ENCODE results near the gene TMED1. TPM values are rescaled to one million over a fixed set of nuclear protein-coding genes. Genes with fewer than 3 reads are reported as not detected.
A peak's percentile ranks its signal among the peaks of the same experiment; 100 is the strongest.

TMED1 gene
- total and polyA plus RNA-seq, 7 experiments from 2014 or later = 7.6 to 21.7 (median 11.4) TPM

- Histone ChIP-seq H3K27ac (ENCODE audit: low read depth, low read length) (no peak overlapping the region), H3K9me3 (ENCODE audit: control insufficient read depth in 2 of 3, low read length in 3 of 3) (no peaks in the 10 kb centered on the region), H3K36me3 (ENCODE audit: control insufficient read depth in 2 of 3, insufficient read depth in 3 of 3, low read length in 3 of 3) (no peaks in the 10 kb centered on the region), H3K27me3 (ENCODE audit: control insufficient read depth in 2 of 2, insufficient read depth in 2 of 2, low read length in 2 of 2) (no peaks in the 10 kb centered on the region), H3K4me3 (ENCODE audit: low read length) (no peak overlapping the region), H3K4me1 (ENCODE audit: control insufficient read depth in 2 of 2, insufficient read depth in 2 of 2, low read length in 2 of 2) (peaks cover 7 to 11% of the 10 kb centered on the region in 2 donors)
- H3K9me3 Mint-ChIP-seq = peaks cover 0 to 3% (median 0%) of the 10 kb centered on the region in 11 donors
- ChIA-PET CTCF (interaction anchor here (2.6 to 3.3 kb wide), 2 partner anchors 12 to 149 kb away, joined by 7 to 39 read pairs; partner anchors contain the start of gene DNM2), POLR2A (interaction anchor here (0.6 to 1.1 kb wide), 2 partner anchors 30 to 31 kb away, joined by 4 to 5 read pairs; partner anchors contain the start of gene TMED1)
- peaks cover 11 to 35% (median 20%) of the 10 kb centered on the region in 7 donors for H3K4me1 Mint-ChIP-seq
- no peak overlapping the region for H3K4me3 Mint-ChIP-seq
- H3K36me3 Mint-ChIP-seq = no peaks in the 10 kb centered on the region
- no peak for ATAC-seq
- intact Hi-C loops (cut with micrococcal nuclease) = no loop called here
- no peak overlapping the region for H3K27ac Mint-ChIP-seq
- H3K27me3 Mint-ChIP-seq = no peaks in the 10 kb centered on the region
- DNase-seq = no peak
Observed at GRCh38 chr19:10866495-10866894, 30.5 kb upstream of the TMED1 start.

GRCh38 chr19:10864538-10864899 is 28.5 kb upstream of the TMED1 start:
- no peak overlapping the region for H3K4me3 ChIP-seq (ENCODE audit: low read length)
- peaks cover 0 to 3% (median 0%) of the 10 kb centered on the region in 11 donors for H3K9me3 Mint-ChIP-seq
- H3K36me3 ChIP-seq (ENCODE audit: control insufficient read depth in 2 of 3, insufficient read depth in 3 of 3, low read length in 3 of 3) = no peaks in the 10 kb centered on the region
- H3K4me1 ChIP-seq (ENCODE audit: control insufficient read depth in 2 of 2, insufficient read depth in 2 of 2, low read length in 2 of 2) = peaks cover 4 to 7% of the 10 kb centered on the region in 2 donors
- H3K27me3 Mint-ChIP-seq = no peaks in the 10 kb centered on the region
- no peaks in the 10 kb centered on the region for H3K36me3 Mint-ChIP-seq
- ChIA-PET POLR2A (interaction anchor here (0.8 to 2.3 kb wide), 4 partner anchors 26 to 147 kb away, joined by 3 to 13 read pairs (median 5); partner anchors contain the start of genes DNM2 and TMED1), CTCF (interaction anchor here (0.6 to 3.3 kb wide), 28 partner anchors 8 to 654 kb away, joined by 3 to 39 read pairs (median 4); partner anchors contain the start of genes DNM2, QTRT1 and TMED1)
- H3K4me1 Mint-ChIP-seq = peaks cover 11 to 28% (median 15%) of the 10 kb centered on the region in 7 donors
- peak overlapping the region in 3 of 10 donors; percentile 3 to 53 (median 30) for H3K4me3 Mint-ChIP-seq
- no peaks in the 10 kb centered on the region for H3K27me3 ChIP-seq (ENCODE audit: control insufficient read depth in 2 of 2, insufficient read depth in 2 of 2, low read length in 2 of 2)
- peak overlapping the region in 8 of 9 donors; percentile 3 to 80 (median 42) for H3K27ac Mint-ChIP-seq
- peak; percentile 90 for ATAC-seq
- H3K27ac ChIP-seq (ENCODE audit: low read depth, low read length) = no peak overlapping the region
- H3K9me3 ChIP-seq (ENCODE audit: control insufficient read depth in 2 of 3, low read length in 3 of 3) = no peaks in the 10 kb centered on the region
- peak; percentile 54 to 82 (median 70) for DNase-seq
- intact Hi-C loops (cut with micrococcal nuclease) = loop anchor here (1.0 to 5.0 kb wide), 5 partner anchors 28 to 382 kb away; partner anchors contain the start of genes QTRT1 (in 1 of the 2) and TMED1 (in 1 of the 2)

- H3K27ac Mint-ChIP-seq = peak overlapping the region in 3 of 9 donors; percentile 21 to 59 (median 47)
- no peaks in the 10 kb centered on the region for H3K36me3 ChIP-seq (ENCODE audit: control insufficient read depth in 2 of 3, insufficient read depth in 3 of 3, low read length in 3 of 3)
- no peak for DNase-seq
- no peak overlapping the region for H3K4me3 ChIP-seq (ENCODE audit: low read length)
- H3K36me3 Mint-ChIP-seq = peaks cover 0 to 3% (median 0%) of the 10 kb centered on the region in 5 donors
- no peak overlapping the region for H3K27ac ChIP-seq (ENCODE audit: low read depth, low read length)
- H3K9me3 Mint-ChIP-seq = peaks cover 0 to 3% (median 0%) of the 10 kb centered on the region in 11 donors
- peak; percentile 39 for ATAC-seq
- no peaks in the 10 kb centered on the region for H3K27me3 Mint-ChIP-seq
- no peak overlapping the region for H3K4me3 Mint-ChIP-seq
- POLR2A ChIA-PET = interaction anchor here (0.7 to 2.3 kb wide), 3 partner anchors 27 to 164 kb away, joined by 4 to 13 read pairs (median 6); partner anchors contain the start of genes DNM2 and TMED1
- intact Hi-C loops (cut with micrococcal nuclease) = loop anchor here in 1 of 2 donors (5.0 kb wide), 1 partner anchor 381 kb away; no protein-coding TSS in a partner anchor
- CTCF ChIA-PET = interaction anchor here (0.6 to 3.3 kb wide), 8 partner anchors 9 to 145 kb away, joined by 3 to 39 read pairs (median 6); partner anchors contain the start of genes DNM2 and TMED1
- peaks cover 4 to 7% of the 10 kb centered on the region in 2 donors for H3K4me1 ChIP-seq (ENCODE audit: control insufficient read depth in 2 of 2, insufficient read depth in 2 of 2, low read length in 2 of 2)
- H3K4me1 Mint-ChIP-seq = peaks cover 11 to 24% (median 15%) of the 10 kb centered on the region in 7 donors
- H3K27me3 ChIP-seq (ENCODE audit: control insufficient read depth in 2 of 2, insufficient read depth in 2 of 2, low read length in 2 of 2) = no peaks in the 10 kb centered on the region
- H3K9me3 ChIP-seq (ENCODE audit: control insufficient read depth in 2 of 3, low read length in 3 of 3) = no peaks in the 10 kb centered on the region
Observed at GRCh38 chr19:10863107-10863717, 27.2 kb upstream of the TMED1 start.

- CTCF ChIA-PET = interaction anchor here (0.6 to 2.3 kb wide), 3 partner anchors 17 to 113 kb away, joined by 3 to 15 read pairs (median 7); partner anchors contain the start of gene TMED1
- Mint-ChIP-seq H3K27ac (peak overlapping the region in 2 of 9 donors; percentile 15 to 59), H3K4me1 (peaks cover 11 to 20% (median 15%) of the 10 kb centered on the region in 7 donors), H3K27me3 (no peaks in the 10 kb centered on the region), H3K9me3 (peaks cover 0 to 3% (median 0%) of the 10 kb centered on the region in 11 donors), H3K36me3 (peaks cover 0 to 3% (median 0%) of the 10 kb centered on the region in 5 donors), H3K4me3 (no peak overlapping the region)
- Histone ChIP-seq H3K4me3 (ENCODE audit: low read length) (no peak overlapping the region), H3K9me3 (ENCODE audit: control insufficient read depth in 2 of 3, low read length in 3 of 3) (no peaks in the 10 kb centered on the region), H3K4me1 (ENCODE audit: control insufficient read depth in 2 of 2, insufficient read depth in 2 of 2, low read length in 2 of 2) (peaks cover 4 to 7% of the 10 kb centered on the region in 2 donors), H3K36me3 (ENCODE audit: control insufficient read depth in 2 of 3, insufficient read depth in 3 of 3, low read length in 3 of 3) (no peaks in the 10 kb centered on the region), H3K27ac (ENCODE audit: low read depth, low read length) (no peak overlapping the region), H3K27me3 (ENCODE audit: control insufficient read depth in 2 of 2, insufficient read depth in 2 of 2, low read length in 2 of 2) (no peaks in the 10 kb centered on the region)
- intact Hi-C loops (cut with micrococcal nuclease) = loop anchor here in 1 of 2 donors (5.0 kb wide), 1 partner anchor 380 kb away; no protein-coding TSS in a partner anchor
- POLR2A ChIA-PET = interaction anchor here (0.7 kb wide), 1 partner anchor 163 kb away, joined by 4 read pairs; no protein-coding TSS in a partner anchor
- ATAC-seq (no peak), DNase-seq (no peak)
Observed at GRCh38 chr19:10862561-10863106, 26.6 kb upstream of the TMED1 start.

GRCh38 chr19:10861103-10861651 is 25.2 kb upstream of the TMED1 start:
- Histone ChIP-seq H3K4me3 (ENCODE audit: low read length) (no peak overlapping the region), H3K4me1 (ENCODE audit: control insufficient read depth in 2 of 2, insufficient read depth in 2 of 2, low read length in 2 of 2) (peaks cover 4 to 7% of the 10 kb centered on the region in 2 donors), H3K27ac (ENCODE audit: low read depth, low read length) (no peak overlapping the region), H3K27me3 (ENCODE audit: control insufficient read depth in 2 of 2, insufficient read depth in 2 of 2, low read length in 2 of 2) (no peaks in the 10 kb centered on the region), H3K36me3 (ENCODE audit: control insufficient read depth in 2 of 3, insufficient read depth in 3 of 3, low read length in 3 of 3) (no peaks in the 10 kb centered on the region), H3K9me3 (ENCODE audit: control insufficient read depth in 2 of 3, low read length in 3 of 3) (no peaks in the 10 kb centered on the region)
- DNase-seq (peak in 1 of 9 donors; percentile 19), ATAC-seq (peak; percentile 68)
- intact Hi-C loops (cut with micrococcal nuclease) = loop anchor here in 1 of 2 donors (5.0 kb wide), 1 partner anchor 379 kb away; no protein-coding TSS in a partner anchor
- H3K4me1 Mint-ChIP-seq = peaks cover 11 to 20% (median 14%) of the 10 kb centered on the region in 7 donors
- H3K4me3 Mint-ChIP-seq = no peak overlapping the region
- ChIA-PET CTCF (interaction anchor here (1.7 kb wide), 1 partner anchor 12 kb away, joined by 3 read pairs; no protein-coding TSS in a partner anchor), POLR2A (interaction anchor here (0.6 kb wide), 1 partner anchor 21 kb away, joined by 3 read pairs; no protein-coding TSS in a partner anchor)
- H3K9me3 Mint-ChIP-seq = peaks cover 0 to 3% (median 0%) of the 10 kb centered on the region in 11 donors
- H3K36me3 Mint-ChIP-seq = peaks cover 0 to 3% (median 0%) of the 10 kb centered on the region in 5 donors
- no peaks in the 10 kb centered on the region for H3K27me3 Mint-ChIP-seq
- H3K27ac Mint-ChIP-seq = peak overlapping the region in 1 of 9 donors; percentile 43

All from naive thymus-derived CD4-positive, alpha-beta T cell (primary cell).